HepG2 (cell line): Measurements from ENCODE around the gene RIN3. TPM values are rescaled to one million over a fixed set of nuclear protein-coding genes. Genes with fewer than 3 reads are reported as not detected.

Experiments
- ARID5B ChIP-seq: IDR thresholded peaks from 2 replicates; pipeline ENCODE4 v1.4.0; 2020; ENCODE audit warnings: mild to moderate bottlenecking, missing genetic modification reagents
- GRHL1 ChIP-seq: sonication (generic); formaldehyde crosslinking; conservative IDR thresholded peaks from 2 replicates; pipeline ENCODE4 v1.8.0; 2022; ENCODE audit warnings: missing genetic modification reagents
- HNRNPLL ChIP-seq: fragments of 200-400 bp; formaldehyde crosslinking; IDR thresholded peaks from 2 replicates; pipeline ENCODE4 v1.6.1; 2017; ENCODE audit warnings: mild to moderate bottlenecking, low read depth, low read length; ENCODE audit not compliant: poor library complexity, severe bottlenecking
- IKZF5 ChIP-seq: IDR thresholded peaks from 2 replicates; pipeline ENCODE4 v1.6.1; 2018; ENCODE audit warnings: missing genetic modification reagents, mild to moderate bottlenecking, missing compliant biosample characterization
- ZFX ChIP-seq: sonication (generic); formaldehyde crosslinking; IDR thresholded peaks from 2 replicates; pipeline ENCODE4 v1.4.0; 2020; ENCODE audit warnings: mild to moderate bottlenecking, low read depth, missing genetic modification reagents, moderate library complexity
- ZNF407 ChIP-seq: sonication (generic); formaldehyde crosslinking; IDR thresholded peaks from one replicate; pipeline ENCODE4 v1.5.1; 2020; ENCODE audit warnings: mild to moderate bottlenecking, missing genetic modification reagents; ENCODE audit errors: not compliant biosample characterization
- polyA plus RNA-seq, 8 experiments: library from polyadenylated mRNA; depleted of rRNA in 3 of 8; stranded (reverse) in 7 of 8; unstranded in 1 of 8; fragments of >200 nt; fragmentation: Illumina TruSeq in 4 of 8; extraction: Trizol in 4 of 8; gene quantifications; 2 replicates each; pipeline versions ENCODE4 v1.2.1 to v1.2.3, GENCODE V29; 2011 to 2016; ENCODE audit warnings: low read depth in 4 of 8, missing spikeins in 1 of 8, mixed read lengths in 1 of 8; ENCODE audit not compliant: insufficient read depth in 1 of 8
- total RNA-seq, 5 experiments: library from RNA; depleted of rRNA; stranded (reverse); fragments of >200 nt; fragmentation: Illumina TruSeq; extraction: Trizol; gene quantifications; 2 replicates each; pipeline ENCODE4 v1.2.3, GENCODE V29; 2016; ENCODE audit warnings: low read depth in 1 of 5

The RIN3 gene
- total and polyA plus RNA-seq, 2 of the 13 experiments (the other 11 are each of a cell fraction or from before 2014, with no cell fraction given) = 2.3 to 3.6 TPM

- TF ChIP-seq GRHL1 (CRISPR knock-in tag) (no peak), IKZF5 (CRISPR knock-in tag) (no peak), ZNF407 (CRISPR knock-in tag) (no peak), ZFX (CRISPR knock-in tag) (no peak), HNRNPLL (no peak), ARID5B (CRISPR knock-in tag) (no peak)
Measured at GRCh38 chr14:92590941-92591340, 77.4 kb downstream of the RIN3 start (continued).
